Measurements from ENCODE around the gene VWA5A. TPM values are rescaled to one million over a fixed set of nuclear protein-coding genes. Genes with fewer than 3 reads are reported as not detected.

VWA5A gene
- total and polyA plus RNA-seq, 10 donors, result 6.7 to 15.4 (median 11.7) TPM

- Histone ChIP-seq H3K36me3 (no peaks in the 10 kb centered on the region), H3K9me3 (peaks cover 0 to 5% (median 0%) of the 10 kb centered on the region in 8 donors), H3K27ac (no peak overlapping the region), H3K4me1 (no peaks in the 10 kb centered on the region), H3K27me3 (replicated peaks in 1 of 7) (no peaks in the 10 kb centered on the region), H3K4me3 (no peak overlapping the region)
- intact Hi-C loops (cut with DNase I; ENCODE audit: low total_unique reads), result no loop called here
- no peak for DNase-seq
- no peak for TF ChIP-seq POLR2A (IDR thresholded peaks at IDR 0.05)
- no peak for TF ChIP-seq POLR2AphosphoS5 (IDR thresholded peaks at IDR 0.05)
- no peak for TF ChIP-seq CTCF (IDR thresholded peaks at IDR 0.05 in 8 of 11, conservative IDR thresholded peaks at IDR 0.05 in 3 of 11)
- 83 to 95% (median 95%) methylated on average over 3 of the region's 3 CpGs for WGBS, 5 donors
Measured at GRCh38 chr11:124152770-124153407, 37.6 kb downstream of the VWA5A start.

GRCh38 chr11:124153821-124154220, 38.6 kb downstream of the VWA5A start:
- DNase-seq, result no peak
- H3K4me1 ChIP-seq, result no peaks in the 10 kb centered on the region
- WGBS, 5 donors, result 74 to 89% (median 79%) methylated on average over 2 of the region's 2 CpGs

GRCh38 chr11:124159481-124159880, 44.2 kb downstream of the VWA5A start:
- Histone ChIP-seq H3K9me3 (no peaks in the 10 kb centered on the region), H3K4me3 (no peak overlapping the region), H3K36me3 (no peaks in the 10 kb centered on the region), H3K27me3 (replicated peaks in 1 of 7) (no peaks in the 10 kb centered on the region), H3K4me1 (no peaks in the 10 kb centered on the region), H3K27ac (no peak overlapping the region)
- DNase-seq, result no peak
- intact Hi-C loops (cut with DNase I; ENCODE audit: low total_unique reads), result no loop called here
- TF ChIP-seq POLR2AphosphoS5 (IDR thresholded peaks at IDR 0.05), result no peak
- no peak for TF ChIP-seq POLR2A (IDR thresholded peaks at IDR 0.05)
- TF ChIP-seq CTCF (IDR thresholded peaks at IDR 0.05 in 8 of 11, conservative IDR thresholded peaks at IDR 0.05 in 3 of 11), result no peak

More at GRCh38 chr11:124153821-124154220, 38.6 kb downstream of the VWA5A start:
- intact Hi-C loops (cut with DNase I; ENCODE audit: low total_unique reads), result no loop called here
- Histone ChIP-seq H3K4me3 (no peak overlapping the region), H3K27me3 (replicated peaks in 1 of 7) (no peaks in the 10 kb centered on the region), H3K27ac (no peak overlapping the region), H3K36me3 (no peaks in the 10 kb centered on the region), H3K9me3 (peaks cover 0 to 5% (median 0%) of the 10 kb centered on the region in 8 donors)
- TF ChIP-seq POLR2AphosphoS5 (IDR thresholded peaks at IDR 0.05), result no peak
- no peak for TF ChIP-seq POLR2A (IDR thresholded peaks at IDR 0.05)
- no peak for TF ChIP-seq CTCF (IDR thresholded peaks at IDR 0.05 in 8 of 11, conservative IDR thresholded peaks at IDR 0.05 in 3 of 11)

GRCh38 chr11:124160986-124161385, 45.7 kb downstream of the VWA5A start:
- H3K4me3 ChIP-seq, result no peak overlapping the region
- H3K36me3 ChIP-seq, result no peaks in the 10 kb centered on the region
- H3K27ac ChIP-seq, result no peak overlapping the region
- DNase-seq, result no peak
- TF ChIP-seq POLR2AphosphoS5 (IDR thresholded peaks at IDR 0.05) (no peak), CTCF (IDR thresholded peaks at IDR 0.05 in 8 of 11, conservative IDR thresholded peaks at IDR 0.05 in 3 of 11) (no peak), POLR2A (IDR thresholded peaks at IDR 0.05) (no peak)
- intact Hi-C loops (cut with DNase I; ENCODE audit: low total_unique reads), result no loop called here
- H3K27me3 ChIP-seq (replicated peaks in 1 of 7), result no peaks in the 10 kb centered on the region
- H3K9me3 ChIP-seq, result no peaks in the 10 kb centered on the region
- H3K4me1 ChIP-seq, result no peaks in the 10 kb centered on the region
- 72 to 88% (median 84%) methylated on average over 5 of the region's 5 CpGs for WGBS, 5 donors
